Measurements from ENCODE around the gene HOXA6.

GRCh38 chr7:27142580-27143022, 5.0 kb downstream of the HOXA6 start:
- no peak for TF ChIP-seq EZH2 (IDR thresholded peaks at IDR 0.05; ENCODE audit: low read length, missing control alignments)
- TF ChIP-seq, protein P1, sequence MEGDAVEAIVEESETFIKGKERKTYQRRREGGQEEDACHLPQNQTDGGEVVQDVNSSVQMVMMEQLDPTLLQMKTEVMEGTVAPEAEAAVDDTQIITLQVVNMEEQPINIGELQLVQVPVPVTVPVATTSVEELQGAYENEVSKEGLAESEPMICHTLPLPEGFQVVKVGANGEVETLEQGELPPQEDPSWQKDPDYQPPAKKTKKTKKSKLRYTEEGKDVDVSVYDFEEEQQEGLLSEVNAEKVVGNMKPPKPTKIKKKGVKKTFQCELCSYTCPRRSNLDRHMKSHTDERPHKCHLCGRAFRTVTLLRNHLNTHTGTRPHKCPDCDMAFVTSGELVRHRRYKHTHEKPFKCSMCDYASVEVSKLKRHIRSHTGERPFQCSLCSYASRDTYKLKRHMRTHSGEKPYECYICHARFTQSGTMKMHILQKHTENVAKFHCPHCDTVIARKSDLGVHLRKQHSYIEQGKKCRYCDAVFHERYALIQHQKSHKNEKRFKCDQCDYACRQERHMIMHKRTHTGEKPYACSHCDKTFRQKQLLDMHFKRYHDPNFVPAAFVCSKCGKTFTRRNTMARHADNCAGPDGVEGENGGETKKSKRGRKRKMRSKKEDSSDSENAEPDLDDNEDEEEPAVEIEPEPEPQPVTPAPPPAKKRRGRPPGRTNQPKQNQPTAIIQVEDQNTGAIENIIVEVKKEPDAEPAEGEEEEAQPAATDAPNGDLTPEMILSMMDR (conservative IDR thresholded peaks at IDR 0.05 in 1 of 2, IDR thresholded peaks at IDR 0.05 in 1 of 2; ENCODE audit: low read depth in 1 of 2, low read length in 2 of 2), result no peak
